HTERT RPE-1 (cell line): ENCODE measurements around the gene ZNF597.
"Not testable (repeated sequence)": the region's sequence is repeated elsewhere in the genome, so short reads cannot be mapped to it uniquely, and the experiment has no call there.

Source experiments
- in situ Hi-C: fragments of 300-500 bp; cut with MboI; formaldehyde crosslinking; loops from 4 replicates; pipeline ENCODE4 v1.14.3; 2020; ENCODE audit warnings: low sequenced_read_pairs

Gene ZNF597

GRCh38 chr16:3475604-3476375, 32.5 kb upstream of the ZNF597 start:
- in situ Hi-C loops = no loop called here

DNA sequence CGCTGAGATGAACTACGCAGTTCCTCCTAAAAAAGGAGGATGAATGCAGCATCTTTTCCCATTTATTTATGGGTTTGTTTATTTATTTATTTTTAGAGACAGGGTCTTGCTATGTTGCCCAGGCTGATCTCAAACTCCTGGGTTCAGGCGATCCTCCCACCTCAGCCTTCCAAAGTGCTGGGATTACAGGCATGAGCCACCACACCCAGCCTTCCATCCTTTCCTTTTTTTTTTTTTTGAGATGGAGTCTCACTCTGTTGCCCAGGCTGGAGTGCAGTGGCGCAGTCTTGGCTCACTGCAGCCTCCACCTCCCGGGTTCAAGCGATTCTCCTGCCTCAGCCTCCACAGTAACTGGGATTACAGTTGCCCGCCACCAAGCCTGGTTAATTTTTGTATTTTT, 31.6 kb upstream of the ZNF597 start:
- in situ Hi-C loops = not testable (repeated sequence)

DNA sequence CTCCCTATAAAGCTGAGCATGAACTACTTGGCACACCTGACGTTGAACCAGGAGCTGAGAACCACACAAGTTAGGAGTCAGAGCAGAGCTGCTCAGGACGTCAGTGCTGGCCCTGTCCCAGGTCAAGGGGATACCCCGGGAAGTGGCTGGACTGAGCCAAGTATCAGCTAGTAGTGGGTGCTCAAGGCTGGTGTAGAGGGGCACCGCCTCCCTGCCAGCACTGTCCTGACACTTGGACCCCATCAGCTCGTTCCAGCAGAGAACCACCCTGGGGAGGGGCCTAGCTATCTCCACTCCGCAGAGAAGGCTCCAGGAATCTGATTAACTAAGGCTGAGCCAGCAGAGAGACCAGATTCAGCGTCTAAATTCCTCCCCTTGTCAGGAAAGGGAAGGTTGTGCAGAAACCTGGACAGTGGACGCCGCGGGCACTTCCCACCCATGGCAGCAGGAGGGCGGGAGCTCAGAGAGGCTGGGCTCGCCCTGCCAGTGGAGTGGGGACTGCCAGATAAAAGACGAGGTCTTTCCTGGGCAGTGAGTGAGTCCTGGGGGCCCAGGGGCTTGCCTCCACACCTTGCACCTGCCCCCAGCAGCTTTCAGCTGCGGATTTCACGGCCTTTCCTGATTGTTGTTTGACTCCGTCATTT, 31.0 kb upstream of the ZNF597 start:
- in situ Hi-C loops = no loop called here

DNA sequence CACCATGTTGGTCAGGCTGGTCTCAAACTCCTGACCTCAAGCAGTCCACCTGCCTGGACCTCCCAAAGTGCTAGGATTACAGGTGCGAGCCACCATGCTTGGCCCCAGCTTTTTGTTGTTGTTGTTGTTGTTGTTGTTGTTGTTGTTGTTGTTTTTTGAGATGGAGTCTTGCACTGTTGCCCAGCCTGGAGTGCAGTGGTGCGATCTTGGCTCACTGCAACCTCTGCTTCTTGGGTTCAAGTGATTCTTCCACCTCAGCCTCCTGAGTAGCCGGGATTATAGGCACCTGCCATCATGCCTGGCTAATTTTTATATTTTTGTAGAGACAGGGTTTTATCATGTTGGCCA, 30.3 kb upstream of the ZNF597 start:
- in situ Hi-C loops = not testable (repeated sequence)

DNA sequence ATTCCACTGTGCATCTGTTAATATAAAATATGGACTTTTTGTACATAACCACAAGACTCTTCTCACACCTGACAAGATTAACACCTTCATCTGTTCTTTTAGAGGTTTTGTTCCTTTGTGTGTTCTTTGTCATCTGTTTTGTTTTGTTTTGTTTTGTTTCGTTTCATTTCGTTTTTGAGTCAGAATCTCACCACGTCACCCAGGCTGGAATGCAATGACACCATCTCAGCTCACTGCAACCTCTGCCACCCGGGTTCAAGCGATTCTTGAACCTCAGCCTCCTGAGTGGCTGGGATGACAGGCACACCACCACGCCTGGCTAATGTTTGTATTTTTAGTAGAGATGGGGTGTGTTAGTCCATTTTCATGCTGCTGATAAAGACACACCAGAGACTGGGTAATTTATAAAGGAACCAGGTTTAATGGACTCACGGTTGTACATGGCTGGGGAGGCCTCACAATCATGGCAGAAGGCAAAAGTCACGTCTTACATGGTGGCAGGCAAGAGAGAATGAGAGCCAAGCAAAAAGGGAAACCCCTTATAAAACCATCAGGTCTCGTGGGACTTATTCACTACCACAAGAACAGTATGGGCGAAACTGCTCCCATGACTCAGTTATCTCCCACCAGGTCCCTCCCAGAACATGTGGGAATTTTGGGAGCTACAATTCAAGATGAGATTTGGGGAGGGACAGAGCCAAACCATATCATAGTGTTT, 29.7 kb upstream of the ZNF597 start:
- in situ Hi-C loops = no loop called here

GRCh38 chr16:3471518-3472176, 28.3 kb upstream of the ZNF597 start:
- in situ Hi-C loops = no loop called here

DNA sequence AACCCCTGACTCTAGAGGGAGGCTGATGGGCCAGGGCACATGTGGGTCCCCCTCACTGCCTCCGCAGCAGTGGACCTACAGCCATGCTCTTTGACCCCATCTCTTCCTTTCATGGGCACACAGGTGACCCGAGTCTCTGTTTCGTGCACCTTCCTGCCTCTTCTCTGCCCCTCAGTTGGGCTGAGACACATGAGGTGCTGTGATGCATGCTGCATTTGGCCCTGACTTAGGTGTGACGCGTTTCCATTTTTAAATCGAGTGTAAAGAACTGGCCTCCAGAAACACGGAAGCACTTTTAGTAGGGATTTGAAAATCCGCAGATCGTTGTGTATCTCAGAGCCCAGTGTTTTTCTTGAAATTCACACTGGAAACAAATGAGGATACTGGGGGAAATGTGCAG, 27.4 kb upstream of the ZNF597 start:
- in situ Hi-C loops = no loop called here

GRCh38 chr16:3469736-3470135, 26.4 kb upstream of the ZNF597 start:
- in situ Hi-C loops = no loop called here

GRCh38 chr16:3468501-3468900, 25.2 kb upstream of the ZNF597 start:
- in situ Hi-C loops = no loop called here

DNA sequence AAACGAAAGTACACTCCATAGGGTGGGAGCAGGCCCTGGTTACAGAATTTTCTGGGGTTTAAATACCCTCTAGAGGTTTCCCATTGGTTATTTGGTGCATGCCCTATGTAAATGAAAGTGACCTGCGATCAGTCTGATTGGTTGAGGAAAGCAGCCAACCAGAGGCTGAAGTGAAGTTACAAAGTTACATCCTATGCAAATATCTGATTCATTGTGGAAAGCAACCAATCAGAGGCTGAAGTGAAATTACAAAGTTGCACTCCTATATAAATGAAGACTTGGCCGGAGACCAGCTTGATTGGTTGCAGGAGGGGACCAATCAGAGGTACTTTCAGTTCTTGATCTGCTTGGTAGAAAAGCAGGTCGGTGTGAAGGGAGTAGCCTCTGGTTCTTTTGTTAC, 24.6 kb upstream of the ZNF597 start:
- in situ Hi-C loops = no loop called here

DNA sequence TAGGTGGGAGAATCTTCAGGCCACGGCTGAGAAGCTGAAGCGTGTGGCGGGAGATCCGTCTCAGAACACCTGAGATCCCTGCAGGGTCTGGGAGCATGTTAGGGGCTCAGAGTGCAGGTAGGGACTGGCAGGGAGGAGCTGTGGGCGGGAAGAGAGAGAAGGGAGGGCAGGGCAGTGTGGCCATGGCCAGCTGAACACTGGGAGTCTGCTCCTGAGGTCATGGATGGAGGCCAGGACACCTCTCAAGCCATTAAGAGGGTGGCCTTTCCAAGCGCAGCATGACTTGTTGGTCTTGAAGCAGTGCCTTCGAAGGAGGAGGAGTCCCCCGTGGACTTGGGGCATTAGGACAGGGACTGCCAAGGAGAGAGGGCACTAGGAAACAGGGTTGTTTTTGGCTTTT, 23.9 kb upstream of the ZNF597 start:
- in situ Hi-C loops = no loop called here

DNA sequence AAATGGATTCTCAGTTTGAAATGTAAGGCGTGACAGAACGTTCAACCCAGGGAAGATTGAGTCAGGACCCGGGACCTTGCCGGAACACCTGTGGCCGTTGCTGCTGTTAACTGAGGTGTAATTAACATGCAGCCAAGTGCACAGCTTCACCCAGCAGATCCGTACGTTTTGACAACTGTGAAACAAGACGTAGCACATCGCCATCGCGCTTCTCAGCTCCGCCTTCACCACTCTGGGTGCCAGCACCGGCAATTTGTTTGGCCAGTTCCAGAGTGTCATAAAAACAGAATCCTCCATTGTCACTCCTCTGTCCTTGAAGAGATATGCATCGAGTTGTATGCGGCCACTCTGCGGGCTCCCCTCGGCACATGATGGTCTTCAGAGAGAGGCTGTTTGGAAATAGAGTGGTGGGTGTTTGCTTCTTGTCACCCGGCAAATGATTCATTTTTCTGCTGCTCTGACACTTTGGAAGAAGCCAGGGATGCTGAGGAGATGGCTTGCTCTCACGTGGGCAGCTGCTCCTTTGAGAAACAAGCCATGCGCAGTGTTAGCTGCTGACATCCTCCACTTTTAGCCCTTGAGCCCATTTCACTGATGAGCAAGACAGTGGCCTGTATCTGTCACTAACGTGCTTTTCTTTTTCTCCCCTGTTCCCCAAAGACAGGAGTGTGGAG, 22.7 kb upstream of the ZNF597 start:
- in situ Hi-C loops = no loop called here

DNA sequence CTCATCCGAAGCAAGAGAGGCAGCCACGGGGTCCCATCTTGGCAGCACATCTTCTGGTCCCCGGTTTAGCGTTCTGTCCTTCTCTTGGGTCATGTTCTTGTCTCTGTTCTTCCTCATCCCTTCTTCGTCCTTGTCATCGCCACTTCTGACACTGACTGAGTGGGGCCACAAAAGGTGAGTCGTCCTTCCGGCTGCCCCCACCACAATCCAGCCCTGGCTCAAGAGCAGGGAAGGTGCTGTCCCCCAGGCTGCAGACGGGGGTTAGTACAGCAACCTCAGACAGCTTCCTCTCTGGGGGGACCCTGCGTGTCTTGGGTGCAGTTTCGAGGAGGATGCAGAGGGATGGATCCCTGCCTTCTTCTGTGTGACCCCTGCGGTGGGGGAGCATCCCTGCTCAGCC, 22.0 kb upstream of the ZNF597 start:
- in situ Hi-C loops = no loop called here

DNA sequence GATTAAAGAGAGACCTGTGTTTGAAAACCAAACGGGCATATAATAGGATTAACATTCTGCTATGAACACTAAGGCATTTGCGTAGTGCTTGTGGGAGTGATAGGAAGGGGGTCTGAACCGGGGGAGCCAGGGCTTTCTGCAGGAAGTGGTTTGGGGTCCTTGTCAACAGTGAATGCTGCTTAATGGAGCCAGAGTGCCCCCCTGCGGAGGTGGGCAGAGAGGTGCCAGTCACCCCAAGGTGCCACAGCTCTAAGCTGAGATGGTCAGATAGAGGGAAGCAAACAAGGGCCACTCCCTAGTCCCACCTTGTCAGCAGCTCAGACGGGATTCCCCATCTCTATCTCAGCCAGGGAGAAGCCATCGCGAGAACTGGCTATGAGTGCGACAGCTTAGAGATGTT, 17.8 kb upstream of the ZNF597 start:
- in situ Hi-C loops = no loop called here

GRCh38 chr16:3460585-3460984, 17.3 kb upstream of the ZNF597 start:
- in situ Hi-C loops = no loop called here

- in situ Hi-C loops = no loop called here
Observed at GRCh38 chr16:3460121-3460520, 16.8 kb upstream of the ZNF597 start.

- in situ Hi-C loops = no loop called here
Observed at GRCh38 chr16:3459401-3460090, 16.2 kb upstream of the ZNF597 start.

GRCh38 chr16:3458852-3459361, 15.6 kb upstream of the ZNF597 start:
- in situ Hi-C loops = no loop called here

- in situ Hi-C loops = no loop called here
Observed at GRCh38 chr16:3458278-3458851, 15.1 kb upstream of the ZNF597 start.
